ENCODE results near the gene TAMALIN.

DNA sequence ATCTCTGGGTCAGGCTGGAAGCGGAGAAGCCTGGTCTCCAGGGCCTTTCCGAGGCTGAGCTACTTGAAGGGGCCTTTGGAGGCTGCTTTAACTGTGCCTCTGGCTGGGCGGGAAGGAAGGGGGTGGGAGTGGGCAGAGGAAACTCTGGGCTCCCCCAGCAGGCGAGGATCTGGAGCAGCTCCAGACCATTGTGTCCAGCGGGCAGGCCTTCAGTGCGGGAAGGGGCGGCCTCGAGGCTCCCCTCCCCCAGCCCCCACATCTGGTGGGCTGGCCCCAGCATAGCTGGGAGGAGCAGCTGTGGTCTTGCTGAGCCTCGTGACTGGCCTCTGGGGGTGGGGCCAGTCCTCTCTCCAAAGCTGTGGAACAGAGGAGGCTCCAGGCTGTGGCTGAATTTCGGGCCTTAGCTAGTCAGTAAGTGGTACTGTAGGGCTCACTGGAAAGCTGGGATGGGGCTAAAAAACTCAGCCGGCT is 3.4 kb downstream of the TAMALIN start:
- TF ChIP-seq, protein P1, sequence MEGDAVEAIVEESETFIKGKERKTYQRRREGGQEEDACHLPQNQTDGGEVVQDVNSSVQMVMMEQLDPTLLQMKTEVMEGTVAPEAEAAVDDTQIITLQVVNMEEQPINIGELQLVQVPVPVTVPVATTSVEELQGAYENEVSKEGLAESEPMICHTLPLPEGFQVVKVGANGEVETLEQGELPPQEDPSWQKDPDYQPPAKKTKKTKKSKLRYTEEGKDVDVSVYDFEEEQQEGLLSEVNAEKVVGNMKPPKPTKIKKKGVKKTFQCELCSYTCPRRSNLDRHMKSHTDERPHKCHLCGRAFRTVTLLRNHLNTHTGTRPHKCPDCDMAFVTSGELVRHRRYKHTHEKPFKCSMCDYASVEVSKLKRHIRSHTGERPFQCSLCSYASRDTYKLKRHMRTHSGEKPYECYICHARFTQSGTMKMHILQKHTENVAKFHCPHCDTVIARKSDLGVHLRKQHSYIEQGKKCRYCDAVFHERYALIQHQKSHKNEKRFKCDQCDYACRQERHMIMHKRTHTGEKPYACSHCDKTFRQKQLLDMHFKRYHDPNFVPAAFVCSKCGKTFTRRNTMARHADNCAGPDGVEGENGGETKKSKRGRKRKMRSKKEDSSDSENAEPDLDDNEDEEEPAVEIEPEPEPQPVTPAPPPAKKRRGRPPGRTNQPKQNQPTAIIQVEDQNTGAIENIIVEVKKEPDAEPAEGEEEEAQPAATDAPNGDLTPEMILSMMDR (IDR thresholded peaks at IDR 0.05), result no peak
- peak in 1 of 2 donors; percentile 17 for TF ChIP-seq POLR2A (IDR thresholded peaks at IDR 0.05)

All from thyroid gland (tissue), 4 donors.